ENCODE results near the gene SLC45A2. TPM values are rescaled to one million over a fixed set of nuclear protein-coding genes. Genes with fewer than 3 reads are reported as not detected.

The SLC45A2 gene
- total RNA-seq, 1 donor from 2014 or later, result not detected

DNA sequence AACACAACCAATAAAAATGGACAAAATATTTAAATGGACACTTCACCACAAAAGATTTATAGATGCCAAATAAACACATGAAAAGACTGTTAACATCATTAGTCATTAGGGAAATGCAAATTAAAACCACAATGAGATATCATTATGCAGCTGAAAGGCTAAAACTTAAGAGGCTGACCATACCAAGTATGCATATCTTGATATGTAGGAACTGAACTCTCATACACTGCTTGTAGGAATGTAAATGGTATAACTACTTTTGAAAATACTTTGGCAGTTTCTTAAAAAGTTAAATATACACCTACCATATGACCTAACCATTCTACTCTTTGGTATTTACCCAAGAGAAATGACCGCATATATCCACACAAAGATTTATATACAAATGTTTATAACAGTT lies 79.1 kb downstream of the SLC45A2 start:
- FAIRE-seq, result no peak
- H3K27me3 ChIP-seq (ENCODE audit: control insufficient read depth, insufficient read depth, low read length), result no peaks in the 10 kb centered on the region
- no peak for DNase-seq (ENCODE audit: low read depth)
- no peaks in the 10 kb centered on the region for H3K36me3 ChIP-seq (ENCODE audit: control insufficient read depth, insufficient read depth, low read length)
- TF ChIP-seq, protein P1, sequence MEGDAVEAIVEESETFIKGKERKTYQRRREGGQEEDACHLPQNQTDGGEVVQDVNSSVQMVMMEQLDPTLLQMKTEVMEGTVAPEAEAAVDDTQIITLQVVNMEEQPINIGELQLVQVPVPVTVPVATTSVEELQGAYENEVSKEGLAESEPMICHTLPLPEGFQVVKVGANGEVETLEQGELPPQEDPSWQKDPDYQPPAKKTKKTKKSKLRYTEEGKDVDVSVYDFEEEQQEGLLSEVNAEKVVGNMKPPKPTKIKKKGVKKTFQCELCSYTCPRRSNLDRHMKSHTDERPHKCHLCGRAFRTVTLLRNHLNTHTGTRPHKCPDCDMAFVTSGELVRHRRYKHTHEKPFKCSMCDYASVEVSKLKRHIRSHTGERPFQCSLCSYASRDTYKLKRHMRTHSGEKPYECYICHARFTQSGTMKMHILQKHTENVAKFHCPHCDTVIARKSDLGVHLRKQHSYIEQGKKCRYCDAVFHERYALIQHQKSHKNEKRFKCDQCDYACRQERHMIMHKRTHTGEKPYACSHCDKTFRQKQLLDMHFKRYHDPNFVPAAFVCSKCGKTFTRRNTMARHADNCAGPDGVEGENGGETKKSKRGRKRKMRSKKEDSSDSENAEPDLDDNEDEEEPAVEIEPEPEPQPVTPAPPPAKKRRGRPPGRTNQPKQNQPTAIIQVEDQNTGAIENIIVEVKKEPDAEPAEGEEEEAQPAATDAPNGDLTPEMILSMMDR (IDR thresholded peaks at IDR 0.05; ENCODE audit: insufficient read depth, low read length, severe bottlenecking), result no peak
- H3K4me3 ChIP-seq (ENCODE audit: low read depth, low read length), result no peak overlapping the region

DNA sequence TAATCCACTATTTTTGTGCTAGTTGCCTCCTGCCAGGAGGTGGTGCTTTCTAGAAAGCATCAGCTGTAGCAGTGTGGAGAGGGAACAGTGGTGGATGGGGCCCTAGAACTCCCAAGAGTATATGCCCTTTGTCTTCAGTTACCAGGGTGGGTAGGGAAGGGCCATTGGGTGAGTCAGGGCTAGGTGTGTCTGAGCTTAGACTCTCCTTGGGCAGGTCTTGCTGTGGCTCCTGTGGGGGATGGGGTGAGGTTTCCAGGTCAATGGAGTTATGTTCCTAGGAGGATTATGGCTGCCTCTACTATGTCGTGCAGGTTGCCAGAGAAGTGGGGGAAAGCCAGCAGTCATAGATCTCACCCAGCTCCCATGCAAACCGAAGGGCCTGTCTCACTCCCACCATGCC lies 81.4 kb downstream of the SLC45A2 start:
- TF ChIP-seq, protein P1 (IDR thresholded peaks at IDR 0.05; ENCODE audit: insufficient read depth, low read length, severe bottlenecking), result no peak
- no peaks in the 10 kb centered on the region for H3K27me3 ChIP-seq (ENCODE audit: control insufficient read depth, insufficient read depth, low read length)
- FAIRE-seq, result no peak
- no peak overlapping the region for H3K4me3 ChIP-seq (ENCODE audit: low read depth, low read length)
- no peak for DNase-seq (ENCODE audit: low read depth)
- H3K36me3 ChIP-seq (ENCODE audit: control insufficient read depth, insufficient read depth, low read length), result no peaks in the 10 kb centered on the region

DNA sequence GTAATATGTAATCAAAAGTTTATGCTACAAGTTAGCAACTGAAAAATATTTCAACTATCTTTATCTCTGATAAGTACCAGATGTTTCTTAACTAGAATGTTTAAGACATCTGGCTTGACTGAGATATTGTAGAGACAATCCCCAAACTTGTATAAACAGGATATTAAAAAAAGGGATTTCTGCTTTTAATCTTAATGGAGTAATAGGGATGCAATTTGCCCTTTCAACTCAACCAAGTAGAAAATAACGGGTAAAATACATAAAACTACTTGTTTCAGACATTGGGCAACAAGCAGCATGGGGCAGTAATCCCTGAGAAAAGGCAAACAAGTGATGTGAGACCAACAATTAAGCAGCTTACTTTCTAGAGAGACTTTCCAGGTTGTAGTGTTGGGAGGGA lies 83.3 kb downstream of the SLC45A2 start:
- FAIRE-seq (no peak), DNase-seq (ENCODE audit: low read depth) (no peak)
- Histone ChIP-seq H3K4me3 (ENCODE audit: low read depth, low read length) (no peak overlapping the region), H3K27me3 (ENCODE audit: control insufficient read depth, insufficient read depth, low read length) (no peaks in the 10 kb centered on the region), H3K36me3 (ENCODE audit: control insufficient read depth, insufficient read depth, low read length) (no peaks in the 10 kb centered on the region)
- TF ChIP-seq, protein P1 (IDR thresholded peaks at IDR 0.05; ENCODE audit: insufficient read depth, low read length, severe bottlenecking), result no peak

Other genes with a start within 250 kb of the SLC45A2 start
- 0.26 TPM in 1 of 2 replicates, not detected in the other for gene ADAMTS12, start 92.7 kb downstream of the SLC45A2 start, total RNA-seq
- not detected in 2 replicates for gene RXFP3, start 48.3 kb downstream of the SLC45A2 start, total RNA-seq
- gene AMACR, start 23.4 kb upstream of the SLC45A2 start, total RNA-seq, result 6.3 and 6.5 TPM in 2 replicates
- gene C1QTNF3, start 58.5 kb upstream of the SLC45A2 start, total RNA-seq, result 0.26 TPM in 2 replicates